GM12875 (cell line): ENCODE results near the gene CCN5.

Experiments used
- H3K4me3 ChIP-seq: one replicate; pipeline ENCODE4 v1.5.1; 2011; ENCODE audit warnings: low read depth, low read length, control low read depth
- TF ChIP-seq, protein P1 (sequence below): IDR thresholded peaks from 2 replicates; pipeline ENCODE4 v1.5.1; 2011; ENCODE audit warnings: low read depth, mild to moderate bottlenecking, control low read depth, inconsistent platforms, low read length, moderate library complexity, borderline replicate concordance; ENCODE audit not compliant: insufficient read depth

Gene CCN5

DNA sequence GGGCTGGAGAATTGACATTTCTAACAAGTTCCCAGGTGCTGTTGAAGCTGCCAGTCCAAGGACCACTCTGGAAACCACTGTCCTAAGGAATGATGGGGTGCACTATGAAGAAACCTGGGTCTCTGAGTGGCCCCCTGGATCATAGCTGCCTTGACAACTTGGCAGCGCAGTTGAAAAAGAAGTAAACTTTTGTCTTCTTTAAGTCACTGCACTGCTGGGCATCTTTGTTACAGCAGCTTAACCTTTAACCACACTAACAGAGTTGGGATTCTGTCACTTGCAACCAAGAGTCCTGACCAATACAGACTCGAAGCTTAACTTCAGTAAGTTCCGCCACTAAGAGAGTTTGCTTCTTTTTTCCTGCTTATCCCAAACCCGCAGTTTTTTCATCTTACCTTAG, 21.9 kb downstream of the CCN5 start:
- TF ChIP-seq, protein P1, sequence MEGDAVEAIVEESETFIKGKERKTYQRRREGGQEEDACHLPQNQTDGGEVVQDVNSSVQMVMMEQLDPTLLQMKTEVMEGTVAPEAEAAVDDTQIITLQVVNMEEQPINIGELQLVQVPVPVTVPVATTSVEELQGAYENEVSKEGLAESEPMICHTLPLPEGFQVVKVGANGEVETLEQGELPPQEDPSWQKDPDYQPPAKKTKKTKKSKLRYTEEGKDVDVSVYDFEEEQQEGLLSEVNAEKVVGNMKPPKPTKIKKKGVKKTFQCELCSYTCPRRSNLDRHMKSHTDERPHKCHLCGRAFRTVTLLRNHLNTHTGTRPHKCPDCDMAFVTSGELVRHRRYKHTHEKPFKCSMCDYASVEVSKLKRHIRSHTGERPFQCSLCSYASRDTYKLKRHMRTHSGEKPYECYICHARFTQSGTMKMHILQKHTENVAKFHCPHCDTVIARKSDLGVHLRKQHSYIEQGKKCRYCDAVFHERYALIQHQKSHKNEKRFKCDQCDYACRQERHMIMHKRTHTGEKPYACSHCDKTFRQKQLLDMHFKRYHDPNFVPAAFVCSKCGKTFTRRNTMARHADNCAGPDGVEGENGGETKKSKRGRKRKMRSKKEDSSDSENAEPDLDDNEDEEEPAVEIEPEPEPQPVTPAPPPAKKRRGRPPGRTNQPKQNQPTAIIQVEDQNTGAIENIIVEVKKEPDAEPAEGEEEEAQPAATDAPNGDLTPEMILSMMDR, result no peak
- no peak overlapping the region for H3K4me3 ChIP-seq

DNA sequence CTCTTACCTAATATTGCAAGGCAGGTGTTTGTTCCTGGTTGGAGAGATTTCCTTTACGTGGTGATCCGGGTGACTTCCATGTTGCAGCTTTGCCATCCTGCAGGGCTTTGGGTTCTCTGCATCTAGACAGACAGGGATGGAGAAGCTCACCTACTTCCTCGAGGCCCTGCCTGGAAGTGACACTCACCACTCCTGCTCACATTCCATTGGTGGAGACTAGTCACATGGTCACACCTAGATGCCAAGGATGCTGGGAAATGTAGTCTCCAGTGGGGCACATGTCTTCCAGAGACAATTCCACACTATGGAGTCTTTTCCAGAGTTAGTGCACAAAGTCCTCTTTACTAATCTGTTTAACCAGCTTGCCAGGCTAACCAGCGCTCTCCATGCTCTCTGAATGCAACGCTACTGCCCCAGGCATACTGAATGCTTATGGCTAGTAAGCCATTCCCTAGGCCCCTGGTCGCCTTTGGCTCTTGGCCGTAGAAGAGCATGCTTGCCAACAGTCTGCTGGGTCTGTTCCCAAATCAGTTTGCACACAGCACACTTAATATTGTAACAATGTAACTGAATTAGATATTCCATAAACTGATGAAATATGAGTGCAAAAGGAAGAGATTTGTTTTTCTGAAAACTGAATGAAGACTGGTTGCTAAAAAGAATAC, 23.8 kb downstream of the CCN5 start:
- TF ChIP-seq, protein P1, result no peak
- H3K4me3 ChIP-seq, result no peak overlapping the region

DNA sequence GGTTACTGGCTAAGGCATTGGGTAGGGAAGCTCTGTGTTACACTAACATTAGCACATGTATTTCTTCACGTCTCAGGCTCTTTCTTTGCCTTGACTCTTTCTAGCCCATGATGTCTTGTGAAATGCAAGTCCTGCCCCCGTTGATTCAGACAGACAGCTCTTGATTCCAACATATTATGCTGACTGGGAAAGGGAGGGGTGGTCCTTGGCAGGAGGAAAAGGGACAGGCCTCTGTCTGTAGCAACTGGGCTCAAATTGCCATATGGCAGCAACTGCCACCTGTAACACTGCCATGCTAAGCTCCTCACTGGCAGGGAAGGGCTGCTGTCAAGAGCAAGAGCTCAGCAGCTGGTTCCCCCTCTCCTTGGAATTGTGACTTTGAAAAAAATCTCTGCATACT, 24.8 kb downstream of the CCN5 start:
- TF ChIP-seq, protein P1, result no peak
- no peak overlapping the region for H3K4me3 ChIP-seq

DNA sequence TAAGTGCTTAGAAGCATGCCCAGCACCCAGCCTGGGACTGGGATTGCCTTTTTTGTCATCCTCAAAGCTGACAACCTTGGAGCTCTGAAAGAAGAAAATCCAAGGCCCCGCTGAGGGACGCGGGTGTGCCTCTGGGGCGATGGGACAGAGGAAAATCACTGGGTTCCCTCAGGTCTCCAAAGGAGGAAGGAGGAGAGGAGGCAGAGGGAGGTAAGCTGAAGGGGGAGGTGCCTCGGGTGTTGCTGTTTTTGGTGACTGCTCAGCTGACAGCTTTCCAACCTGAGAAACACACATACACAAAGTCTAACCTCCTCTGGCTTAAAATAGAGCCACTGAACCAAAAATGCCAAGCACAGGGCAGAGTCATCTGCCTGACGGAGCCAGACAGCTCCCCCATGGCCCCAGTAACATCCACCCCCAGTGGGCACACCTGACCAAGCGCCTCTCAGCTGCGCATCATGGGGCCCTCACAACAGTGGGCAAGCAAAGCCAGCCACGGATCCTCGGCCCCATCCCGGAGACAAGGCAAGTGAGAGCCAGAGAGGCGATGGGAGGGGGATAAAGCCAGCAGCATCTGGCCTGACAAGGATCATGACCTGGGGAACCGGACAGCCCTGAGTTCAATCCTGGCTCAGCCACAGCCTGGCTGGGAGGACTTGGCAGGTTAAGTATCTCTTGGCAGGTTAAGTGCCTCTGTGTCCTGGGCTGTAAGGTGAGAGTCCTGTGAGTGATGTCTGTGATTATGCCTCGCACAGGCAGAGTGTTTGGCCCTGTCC, 27.3 kb downstream of the CCN5 start:
- H3K4me3 ChIP-seq, result no peak overlapping the region
- TF ChIP-seq, protein P1, result no peak

DNA sequence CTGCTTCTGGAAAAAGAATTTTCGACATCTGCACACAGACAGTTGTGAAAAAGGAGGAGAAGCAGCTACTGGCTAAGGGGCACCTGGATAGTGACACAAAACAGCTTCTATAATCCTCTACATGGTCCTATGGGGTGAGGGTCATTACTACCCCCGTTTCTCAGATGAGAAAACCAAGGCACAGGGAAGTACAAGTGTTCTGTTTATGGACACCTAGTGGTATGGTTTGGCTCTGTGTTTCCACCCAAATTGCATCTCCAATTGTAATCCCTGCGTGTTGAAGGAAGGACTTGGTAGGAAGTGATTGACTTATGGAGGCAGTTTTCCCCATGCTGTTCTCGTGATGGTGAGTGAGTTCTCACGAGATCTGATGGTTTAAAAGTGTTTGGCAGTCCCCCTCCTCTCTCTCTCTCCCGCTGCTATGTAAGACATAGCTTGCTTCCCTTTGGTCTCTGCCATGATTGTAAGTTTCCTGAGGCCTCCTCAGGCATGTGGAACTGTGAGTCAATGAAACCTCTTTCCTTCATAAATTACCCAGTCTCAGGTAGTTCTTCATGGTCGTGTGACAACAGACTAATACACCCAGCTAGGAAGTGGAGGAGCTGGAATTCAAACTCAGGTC, 28.0 kb downstream of the CCN5 start:
- no peak overlapping the region for H3K4me3 ChIP-seq
- TF ChIP-seq, protein P1, result no peak

DNA sequence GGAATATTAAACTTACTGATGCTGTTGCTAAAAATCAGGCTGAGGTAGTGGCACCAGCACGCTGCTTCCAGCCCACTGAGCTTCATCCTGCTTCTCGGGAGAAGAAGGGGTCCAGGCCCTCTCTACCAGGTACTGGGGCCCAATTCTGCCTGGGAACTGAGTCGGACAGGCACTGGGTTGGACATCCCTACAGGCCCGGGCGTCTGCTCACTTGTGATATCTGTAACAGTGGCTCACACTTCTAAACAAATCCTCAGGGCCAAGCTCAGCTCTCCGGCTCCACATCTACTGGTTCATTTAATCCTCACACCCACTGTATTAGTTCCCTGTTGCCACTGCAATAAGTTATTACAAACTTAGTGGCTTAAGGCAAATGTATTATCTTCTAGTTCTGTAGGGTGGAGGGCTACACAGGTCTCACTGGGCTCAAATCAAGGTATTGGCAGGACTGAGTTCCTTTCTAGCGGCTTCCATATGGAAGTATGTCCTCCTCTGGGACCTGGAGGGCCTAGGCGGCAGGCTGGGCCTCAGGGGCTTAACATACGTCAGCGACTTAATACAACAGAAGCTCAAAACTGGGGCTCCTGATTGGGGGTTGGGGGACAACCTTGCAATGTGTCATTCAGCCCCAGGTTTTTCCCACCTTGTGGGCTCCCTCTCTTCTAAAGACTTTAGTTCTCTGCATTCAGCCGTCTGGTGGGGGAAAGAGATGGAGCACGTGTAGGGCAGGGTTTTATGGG, 28.9 kb downstream of the CCN5 start:
- TF ChIP-seq, protein P1, result no peak
- H3K4me3 ChIP-seq, result no peak overlapping the region
